Measurements from ENCODE around the gene RTF1.
A peak's percentile ranks its signal among the peaks of the same experiment; 100 is the strongest.

Gene RTF1

GRCh38 chr15:41521614-41522013 lies 104.7 kb downstream of the RTF1 start:
- Histone ChIP-seq H3K27ac (ENCODE audit: low read depth, low read length, poor library complexity, severe bottlenecking) (no peak overlapping the region), H2AFZ (ENCODE audit: low read length) (no peak overlapping the region), H3K4me1 (ENCODE audit: insufficient read depth, low read length, severe bottlenecking) (peaks cover 12% of the 10 kb centered on the region), H3K9ac (ENCODE audit: low read length) (no peak overlapping the region), H3K4me2 (ENCODE audit: low read length) (no peak overlapping the region), H3F3A (ENCODE audit: insufficient read depth, low read length) (no peaks in the 10 kb centered on the region), H3K4me3 (ENCODE audit: low read depth, low read length, poor library complexity, severe bottlenecking) (no peak overlapping the region), H3K9me2 (ENCODE audit: low read depth, low read length) (no peaks in the 10 kb centered on the region), H4K20me1 (ENCODE audit: insufficient read depth, low read length) (no peaks in the 10 kb centered on the region), H3K36me3 (ENCODE audit: insufficient read depth, low read length) (peaks cover 4% of the 10 kb centered on the region), H3K79me2 (ENCODE audit: insufficient read depth, low read length) (no peaks in the 10 kb centered on the region), H3K27me3 (ENCODE audit: insufficient read depth, low read length) (no peaks in the 10 kb centered on the region), H3K9me3 (ENCODE audit: low read length) (no peaks in the 10 kb centered on the region)
- TF ChIP-seq CTCF (IDR thresholded peaks at IDR 0.05; ENCODE audit: low read length) = no peak
- no peak for TF ChIP-seq EZH2 (IDR thresholded peaks at IDR 0.05; ENCODE audit: borderline replicate concordance, low read length)

GRCh38 chr15:41523097-41523496 lies 106.2 kb downstream of the RTF1 start:
- Histone ChIP-seq H3K4me1 (ENCODE audit: insufficient read depth, low read length, severe bottlenecking) (peaks cover 6% of the 10 kb centered on the region), H3K36me3 (ENCODE audit: insufficient read depth, low read length) (peaks cover 19% of the 10 kb centered on the region), H3F3A (ENCODE audit: insufficient read depth, low read length) (no peaks in the 10 kb centered on the region), H2AFZ (ENCODE audit: low read length) (no peak overlapping the region), H3K9ac (ENCODE audit: low read length) (no peak overlapping the region), H4K20me1 (ENCODE audit: insufficient read depth, low read length) (no peaks in the 10 kb centered on the region), H3K27ac (ENCODE audit: low read depth, low read length, poor library complexity, severe bottlenecking) (no peak overlapping the region), H3K9me2 (ENCODE audit: low read depth, low read length) (no peaks in the 10 kb centered on the region), H3K4me3 (ENCODE audit: low read depth, low read length, poor library complexity, severe bottlenecking) (no peak overlapping the region), H3K9me3 (ENCODE audit: low read length) (no peaks in the 10 kb centered on the region), H3K79me2 (ENCODE audit: insufficient read depth, low read length) (no peaks in the 10 kb centered on the region), H3K27me3 (ENCODE audit: insufficient read depth, low read length) (no peaks in the 10 kb centered on the region), H3K4me2 (ENCODE audit: low read length) (no peak overlapping the region)
- no peak for TF ChIP-seq CTCF (IDR thresholded peaks at IDR 0.05; ENCODE audit: low read length)
- no peak for TF ChIP-seq EZH2 (IDR thresholded peaks at IDR 0.05; ENCODE audit: borderline replicate concordance, low read length)

- Histone ChIP-seq H3K4me3 (ENCODE audit: low read depth, low read length, poor library complexity, severe bottlenecking) (no peak overlapping the region), H3K27ac (ENCODE audit: low read depth, low read length, poor library complexity, severe bottlenecking) (peak overlapping the region; percentile 25)
Measured at GRCh38 chr15:41530363-41530956, 113.6 kb downstream of the RTF1 start.

More at GRCh38 chr15:41530363-41530956, 113.6 kb downstream of the RTF1 start:
- Histone ChIP-seq H3K79me2 (ENCODE audit: insufficient read depth, low read length) (no peaks in the 10 kb centered on the region), H3K36me3 (ENCODE audit: insufficient read depth, low read length) (peaks cover 76% of the 10 kb centered on the region), H3K27me3 (ENCODE audit: insufficient read depth, low read length) (no peaks in the 10 kb centered on the region), H3K4me1 (ENCODE audit: insufficient read depth, low read length, severe bottlenecking) (peaks cover 6% of the 10 kb centered on the region), H3K9me3 (ENCODE audit: low read length) (no peaks in the 10 kb centered on the region), H3K4me2 (ENCODE audit: low read length) (no peak overlapping the region), H2AFZ (ENCODE audit: low read length) (no peak overlapping the region), H3K9ac (ENCODE audit: low read length) (no peak overlapping the region), H3K9me2 (ENCODE audit: low read depth, low read length) (no peaks in the 10 kb centered on the region), H4K20me1 (ENCODE audit: insufficient read depth, low read length) (no peaks in the 10 kb centered on the region), H3F3A (ENCODE audit: insufficient read depth, low read length) (no peaks in the 10 kb centered on the region)
- no peak for TF ChIP-seq CTCF (IDR thresholded peaks at IDR 0.05; ENCODE audit: low read length)
- TF ChIP-seq EZH2 (IDR thresholded peaks at IDR 0.05; ENCODE audit: borderline replicate concordance, low read length) = no peak

Measured in OCI-LY1 (cell line).